IMR-90 (cell line): Measurements from ENCODE around the gene OR2A42.
"Not testable (repeated sequence)": the region's sequence is repeated elsewhere in the genome, so short reads cannot be mapped to it uniquely, and the experiment has no call there.

Source experiments
- BHLHE40 ChIP-seq: fragments of 150-350 bp; IDR thresholded peaks from 2 replicates; pipeline ENCODE4 v1.6.1; 2016; ENCODE audit warnings: mild to moderate bottlenecking, low read depth, low read length
- CEBPB ChIP-seq: IDR thresholded peaks from 2 replicates; pipeline ENCODE4 v1.6.1; 2012; ENCODE audit warnings: low read depth, low read length, improper control_type of control experiment
- CTCF ChIP-seq: conservative IDR thresholded peaks from 2 replicates; pipeline ENCODE4 v1.5.1; 2012; ENCODE audit warnings: mild to moderate bottlenecking, low read depth, low read length, improper control_type of control experiment
- ELK1 ChIP-seq: fragments of 150-350 bp; IDR thresholded peaks from 2 replicates; pipeline ENCODE4 v1.6.1; 2016; ENCODE audit warnings: low read depth, mild to moderate bottlenecking, low read length, moderate library complexity, borderline replicate concordance
- FOS ChIP-seq: fragments of 150-350 bp; IDR thresholded peaks from 2 replicates; pipeline ENCODE4 v1.6.1; 2016; ENCODE audit warnings: low read depth, low read length
- MAFK ChIP-seq: IDR thresholded peaks from 2 replicates; pipeline ENCODE4 v1.6.1; 2012; ENCODE audit warnings: low read depth, low read length, improper control_type of control experiment
- MAZ ChIP-seq: IDR thresholded peaks from 2 replicates; pipeline ENCODE4 v1.6.1; 2012; ENCODE audit warnings: low read depth, mild to moderate bottlenecking, low read length, improper control_type of control experiment, moderate library complexity, borderline replicate concordance
- MXI1 ChIP-seq: IDR thresholded peaks from 2 replicates; pipeline ENCODE4 v1.6.1; 2012; ENCODE audit warnings: low read depth, mild to moderate bottlenecking, low read length, moderate library complexity, borderline replicate concordance
- POLR2A ChIP-seq: IDR thresholded peaks from 2 replicates; pipeline ENCODE4 v1.6.1; 2012; ENCODE audit warnings: mild to moderate bottlenecking, low read depth, low read length
- RAD21 ChIP-seq: IDR thresholded peaks from 2 replicates; pipeline ENCODE4 v1.6.1; 2012; ENCODE audit warnings: low read length, improper control_type of control experiment
- RCOR1 ChIP-seq: IDR thresholded peaks from 2 replicates; pipeline ENCODE4 v1.6.1; 2012; ENCODE audit warnings: mild to moderate bottlenecking, low read length, improper control_type of control experiment; ENCODE audit not compliant: insufficient replicate concordance
- RFX5 ChIP-seq: IDR thresholded peaks from 2 replicates; pipeline ENCODE4 v1.8.0; 2012; ENCODE audit warnings: low read depth, mild to moderate bottlenecking, low read length, moderate library complexity
- SMC3 ChIP-seq: fragments of 150-350 bp; IDR thresholded peaks from 2 replicates; pipeline ENCODE4 v1.6.1; 2016; ENCODE audit warnings: low read depth, mild to moderate bottlenecking, antibody characterized with exemption, low read length, moderate library complexity
- USF2 ChIP-seq: fragments of 150-350 bp; IDR thresholded peaks from 2 replicates; pipeline ENCODE4 v1.6.1; 2017; ENCODE audit warnings: mild to moderate bottlenecking, antibody characterized with exemption, low read length, low read depth

GRCh38 chr7:144247674-144248330 lies 8.4 kb upstream of the OR2A42 start:
- not testable (repeated sequence) for TF ChIP-seq CTCF, MXI1, BHLHE40, CEBPB, RFX5, MAZ, RCOR1, POLR2A, USF2, SMC3, FOS, MAFK, RAD21, ELK1
